GM10847 (cell line): Measurements from ENCODE around the gene MACROD2.

ENCODE experiments used
- POLR2A ChIP-seq: IDR thresholded peaks from 2 replicates; pipeline ENCODE4 v1.6.1; 2011; ENCODE audit not compliant: insufficient read length; ENCODE audit errors: extremely low read depth

The MACROD2 gene

DNA sequence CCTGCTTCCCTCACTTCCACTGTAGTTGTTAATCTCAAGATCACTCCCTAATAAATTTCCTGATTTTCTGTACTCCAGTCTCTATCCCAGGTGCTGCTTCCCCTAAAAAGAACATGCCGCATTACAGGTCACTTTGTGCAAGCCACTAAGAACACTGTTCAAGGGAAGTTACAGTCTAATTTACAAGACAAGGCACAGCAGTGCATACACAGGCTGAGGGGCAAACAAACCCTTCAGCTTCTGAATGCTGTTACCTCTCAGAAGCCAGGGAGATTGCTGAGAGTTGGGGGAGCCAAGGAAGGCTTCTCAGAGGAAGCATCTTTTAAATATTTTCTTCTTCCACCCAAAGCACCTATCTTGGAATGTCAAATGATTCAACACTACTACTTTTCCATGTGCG, 787.4 kb downstream of the MACROD2 start:
- no peak for TF ChIP-seq POLR2A

DNA sequence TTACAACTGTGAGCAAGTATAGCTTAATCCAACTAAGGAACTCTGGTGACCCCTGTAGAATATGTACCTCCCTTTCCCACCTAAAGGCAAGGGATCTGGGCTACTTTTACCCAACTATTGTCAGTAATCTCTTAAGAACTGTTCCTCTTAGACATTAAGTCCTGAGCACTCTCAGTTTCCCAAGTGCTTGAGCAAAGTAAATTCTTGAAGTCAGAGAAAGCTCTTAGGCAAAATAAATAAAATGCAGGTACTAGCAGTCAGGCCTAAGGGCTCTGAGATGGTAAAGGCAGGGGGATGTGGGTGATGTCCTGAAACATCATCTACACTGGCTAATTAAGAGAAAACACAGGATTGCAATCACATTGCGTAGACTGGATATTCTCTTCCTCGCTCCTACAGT, 788.5 kb downstream of the MACROD2 start:
- no peak for TF ChIP-seq POLR2A

DNA sequence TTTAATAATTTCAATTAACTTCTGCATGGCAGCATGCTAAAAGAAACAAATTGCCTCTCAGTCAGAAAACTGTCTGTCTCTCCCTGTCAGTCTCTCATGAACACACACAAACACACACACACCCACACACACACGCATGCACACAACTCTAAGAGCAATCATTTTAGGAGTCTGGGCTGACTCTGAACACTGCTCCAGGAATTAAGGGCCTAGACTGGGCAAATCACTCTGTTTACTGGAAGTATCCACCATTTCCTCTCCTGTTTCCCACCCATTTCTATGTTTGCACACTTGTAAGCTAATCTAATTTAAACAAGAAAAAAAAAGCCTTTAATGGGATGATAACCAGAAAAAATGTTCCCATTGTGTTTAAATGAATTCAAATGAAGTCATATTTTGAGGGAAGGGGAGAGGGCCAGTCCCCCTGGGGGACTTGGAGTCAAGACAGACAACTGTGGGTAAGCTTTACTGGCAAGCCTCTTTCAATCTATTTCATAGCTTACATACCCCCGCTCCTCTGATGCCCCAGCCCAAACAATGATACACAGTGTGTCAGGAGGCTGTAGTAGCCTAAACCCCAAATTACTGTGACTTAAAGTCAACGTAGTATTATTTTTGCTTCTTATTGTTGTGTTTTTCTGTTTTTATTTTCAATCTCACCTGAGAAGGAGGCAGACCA, 789.9 kb downstream of the MACROD2 start:
- no peak for TF ChIP-seq POLR2A

DNA sequence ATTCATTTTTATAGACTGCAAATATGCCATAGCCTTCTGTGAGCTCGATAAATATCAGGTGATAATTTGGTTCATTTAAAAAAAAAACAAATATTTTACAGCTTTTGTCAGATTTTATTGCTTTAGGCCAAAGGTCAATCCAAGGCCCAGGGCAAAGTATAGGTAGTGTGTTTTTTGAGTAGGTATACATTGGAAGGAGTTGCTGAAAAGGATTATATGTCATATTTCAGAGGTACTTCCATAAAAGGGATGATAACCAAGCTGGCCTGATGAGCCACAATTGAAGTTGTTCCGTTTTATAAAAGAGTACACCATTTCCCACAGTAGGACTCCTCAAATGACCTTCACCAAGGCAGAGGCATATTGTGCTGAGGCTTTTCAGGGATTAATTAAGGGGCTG, 794.9 kb downstream of the MACROD2 start:
- TF ChIP-seq POLR2A, result no peak

DNA sequence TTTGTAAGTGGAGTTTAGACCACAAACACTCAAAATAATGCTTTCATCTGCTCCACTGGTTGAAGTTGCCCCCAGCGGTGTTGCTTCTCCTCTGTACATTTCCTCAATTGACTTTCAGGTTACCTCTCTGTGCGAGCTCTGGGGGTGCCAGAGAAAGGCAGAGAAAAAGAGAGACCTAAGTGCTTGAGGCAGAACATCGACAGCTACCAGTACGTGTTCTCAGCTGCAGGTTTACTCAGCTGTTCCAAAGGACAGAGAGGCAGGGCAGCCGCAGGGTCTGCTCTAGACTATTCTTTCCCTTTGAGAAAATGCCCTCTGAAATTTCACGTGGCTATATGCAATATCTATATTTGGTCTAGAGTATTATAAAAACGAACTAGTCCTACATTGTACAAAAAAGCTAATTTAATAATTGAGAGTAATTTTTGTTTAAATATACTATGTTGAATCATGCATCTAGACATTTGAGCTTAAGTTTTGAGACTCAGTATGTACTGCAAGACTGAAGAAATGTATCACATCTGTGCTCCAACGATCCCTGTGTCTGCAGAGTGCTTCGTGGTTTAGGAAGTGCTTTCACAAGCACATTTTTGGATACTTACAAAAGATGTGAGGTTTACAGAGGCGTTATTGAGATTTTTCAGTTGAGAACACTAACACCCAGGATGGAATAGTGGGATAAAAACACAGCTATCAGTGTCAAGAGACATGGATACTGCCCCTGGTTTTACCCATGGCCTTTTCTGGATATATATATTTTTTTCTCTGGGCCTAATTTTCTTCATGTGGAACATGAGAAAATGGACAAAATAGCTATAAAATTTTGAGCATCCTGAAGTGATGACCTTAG, 795.7 kb downstream of the MACROD2 start:
- no peak for TF ChIP-seq POLR2A

DNA sequence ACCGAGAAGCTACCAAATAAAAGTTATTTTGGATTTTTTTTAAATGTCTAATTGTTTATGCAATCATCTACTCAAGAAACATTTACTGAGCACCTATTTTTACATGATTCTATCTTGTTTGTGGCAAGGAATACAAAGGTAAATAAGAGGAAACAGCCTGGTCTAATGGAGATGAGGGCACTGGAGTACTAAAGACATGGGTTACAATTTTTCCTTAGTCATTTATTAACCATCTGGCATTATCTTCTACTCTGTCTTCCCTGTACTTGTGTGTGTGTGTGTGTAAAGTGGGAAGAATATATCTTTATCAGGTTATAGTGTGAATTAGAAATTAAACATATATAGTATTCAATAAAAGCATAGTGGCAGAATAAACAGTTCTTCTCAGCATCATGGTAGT, 797.6 kb downstream of the MACROD2 start:
- no peak for TF ChIP-seq POLR2A

DNA sequence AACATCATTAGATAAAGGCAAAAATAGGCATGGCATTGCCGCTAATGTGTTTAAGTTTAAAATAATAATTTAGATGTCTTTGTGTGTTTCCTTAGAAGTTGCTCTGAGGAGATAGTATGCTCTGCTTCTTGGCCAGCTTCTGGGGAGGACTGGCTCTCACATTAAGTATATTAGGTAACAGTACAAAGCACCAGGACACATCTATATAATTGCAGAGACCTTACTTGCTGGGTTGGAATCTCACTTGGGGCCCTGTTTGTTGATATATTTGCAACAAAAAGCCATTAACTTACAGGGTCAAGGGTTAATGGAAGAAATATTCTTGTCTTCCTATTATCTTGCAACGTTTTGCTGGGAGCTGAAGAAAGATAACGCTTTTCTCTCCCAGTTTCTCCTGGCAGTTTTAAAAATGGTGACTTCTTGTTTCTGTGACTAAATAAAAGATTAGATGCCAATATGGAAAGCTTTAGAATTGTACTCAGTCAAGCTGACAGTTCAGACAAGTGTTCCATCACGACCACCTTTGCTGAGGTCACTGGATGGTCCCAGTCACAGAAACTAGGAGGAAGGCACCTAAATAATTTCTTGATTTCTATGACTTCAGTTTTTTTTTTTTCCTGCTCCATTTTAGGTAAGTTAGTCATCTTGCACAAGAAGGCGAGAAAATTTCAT, 804.4 kb downstream of the MACROD2 start:
- TF ChIP-seq POLR2A, result no peak

DNA sequence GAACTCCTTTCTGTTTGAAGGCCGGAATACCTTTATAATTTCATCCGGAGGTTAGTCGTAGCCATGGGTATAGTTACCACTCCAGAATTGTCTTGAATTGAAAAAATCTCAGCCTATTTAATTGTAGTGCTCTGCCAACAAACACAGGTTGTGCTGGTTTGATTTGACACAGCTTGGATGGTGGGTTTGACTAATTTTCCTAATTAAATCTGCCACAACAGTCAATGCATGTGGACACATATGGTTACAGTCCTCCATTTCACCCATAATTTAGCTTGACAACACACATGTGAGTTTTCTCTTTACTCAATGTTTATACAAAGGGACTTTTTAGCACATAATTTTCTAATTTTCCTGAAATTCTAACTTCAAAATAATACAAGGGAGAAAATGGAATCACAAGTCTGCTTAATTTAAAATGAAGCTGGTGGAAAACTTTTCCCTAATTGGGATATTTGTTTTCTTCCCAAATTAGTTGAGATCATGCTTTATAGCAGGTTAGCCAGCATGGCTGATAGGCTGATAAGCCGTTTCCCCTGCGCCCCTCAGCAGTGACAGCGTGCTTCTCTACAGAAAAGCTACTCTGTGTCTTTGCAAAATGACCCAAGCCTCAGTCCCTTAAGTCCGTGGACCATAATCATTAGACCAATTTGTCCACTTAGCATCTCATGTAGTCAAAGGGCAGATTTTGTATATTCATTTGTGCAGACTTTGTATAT, 805.5 kb downstream of the MACROD2 start:
- TF ChIP-seq POLR2A, result no peak

DNA sequence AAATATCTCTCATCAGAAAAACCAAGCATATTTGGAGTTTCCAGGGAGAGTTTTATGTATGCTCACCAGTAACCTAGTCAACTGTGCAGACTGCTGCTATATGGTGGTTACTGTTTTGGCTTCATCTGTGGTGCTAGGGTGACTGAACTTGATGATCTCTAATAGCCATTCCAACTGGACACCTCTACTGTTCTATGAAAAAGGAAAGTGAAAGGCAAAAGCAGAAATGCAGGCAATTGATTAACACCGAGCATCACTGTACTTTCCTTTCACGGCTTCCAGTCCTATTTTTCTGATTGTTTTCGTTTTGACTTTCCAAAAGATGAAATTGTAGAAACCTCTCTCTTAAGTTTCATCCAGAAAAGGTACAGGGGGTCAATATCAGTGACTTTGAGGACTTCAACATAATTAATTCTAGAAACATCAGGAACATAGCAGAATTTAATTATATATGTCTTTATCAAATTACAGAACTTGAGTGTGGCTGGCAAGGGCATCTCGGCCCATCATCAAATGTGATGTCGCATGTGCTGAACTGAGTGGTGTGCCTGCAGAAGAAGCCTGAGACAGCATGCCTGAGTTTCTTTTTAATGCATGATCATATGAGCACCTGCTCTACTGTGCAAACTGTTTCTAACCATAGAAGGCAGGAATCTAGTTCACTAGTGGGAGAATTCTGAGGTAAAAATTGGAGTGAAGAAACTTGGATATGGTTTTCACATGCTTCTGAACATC, 806.4 kb downstream of the MACROD2 start:
- no peak for TF ChIP-seq POLR2A

DNA sequence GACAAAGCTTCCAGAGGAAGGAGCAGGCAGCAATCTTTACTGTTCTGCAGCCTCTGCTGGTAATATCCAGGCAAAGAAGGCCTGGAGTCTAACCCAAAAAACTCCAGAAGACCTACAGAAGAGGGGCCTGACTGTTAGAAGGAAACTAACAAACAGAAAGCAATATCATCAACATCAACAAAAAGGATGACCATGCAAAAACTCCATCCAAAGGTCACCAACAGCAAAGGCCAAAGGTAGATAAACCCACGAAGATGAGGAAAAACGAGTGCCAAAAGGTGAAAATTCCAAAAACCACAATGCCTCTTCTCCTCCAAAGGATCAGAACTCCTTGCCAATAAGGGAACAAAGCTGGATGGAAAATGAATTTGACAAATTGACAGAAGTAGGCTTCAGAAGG, 811.9 kb downstream of the MACROD2 start:
- no peak for TF ChIP-seq POLR2A

DNA sequence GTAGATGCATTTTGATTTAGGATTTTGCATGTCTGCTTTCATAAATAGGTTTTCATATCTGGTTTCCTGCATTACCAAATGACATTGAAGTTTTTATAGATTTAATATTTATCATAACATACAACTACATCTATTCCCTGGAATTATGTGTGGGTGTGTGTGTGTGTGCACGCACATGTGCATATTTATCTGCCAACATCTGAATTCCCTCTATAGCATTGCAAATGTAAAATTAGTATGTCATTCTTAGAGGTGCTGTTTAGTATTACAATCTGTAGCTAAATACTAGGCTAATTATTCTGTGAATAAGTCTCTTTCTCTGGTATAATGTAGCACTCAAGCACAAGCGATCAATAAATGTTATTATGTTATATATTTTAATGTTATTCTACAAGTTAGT, 820.0 kb downstream of the MACROD2 start:
- TF ChIP-seq POLR2A, result no peak

DNA sequence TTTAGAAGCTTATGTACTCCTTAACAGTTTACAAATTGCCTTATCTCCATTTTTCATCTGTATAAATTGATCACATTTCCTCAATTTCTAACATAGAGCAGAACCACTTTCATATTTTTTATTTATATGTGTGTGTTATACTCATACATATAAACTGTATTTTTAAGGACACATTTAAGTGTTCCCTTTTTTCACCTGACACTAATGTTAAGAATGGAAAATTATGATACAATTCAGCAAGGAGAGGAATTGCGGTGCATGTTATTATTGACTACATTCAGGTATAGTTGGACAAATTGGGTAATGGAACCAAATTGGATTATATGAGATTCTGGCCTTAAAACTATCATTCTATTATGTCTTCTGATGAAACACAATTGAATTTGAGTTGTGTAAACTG, 821.2 kb downstream of the MACROD2 start:
- TF ChIP-seq POLR2A, result no peak

DNA sequence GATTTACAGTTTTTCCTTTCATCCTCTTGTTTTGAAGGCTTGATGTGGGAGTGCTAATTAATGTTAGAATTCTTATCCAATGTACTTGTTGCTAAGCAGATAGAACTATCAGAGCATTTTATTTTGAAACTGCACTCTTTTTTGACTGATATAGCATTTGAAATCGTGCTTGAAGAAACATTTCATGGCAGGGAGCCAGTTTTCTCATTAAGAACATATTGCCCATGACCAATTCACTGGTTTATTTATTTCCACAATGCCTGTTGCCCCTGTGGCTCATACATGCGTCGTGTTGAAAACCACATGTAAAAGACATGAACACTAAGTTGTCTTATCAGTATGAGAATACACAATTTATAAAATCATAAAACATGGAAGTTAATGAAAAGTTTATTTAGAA, 821.8 kb downstream of the MACROD2 start:
- no peak for TF ChIP-seq POLR2A

DNA sequence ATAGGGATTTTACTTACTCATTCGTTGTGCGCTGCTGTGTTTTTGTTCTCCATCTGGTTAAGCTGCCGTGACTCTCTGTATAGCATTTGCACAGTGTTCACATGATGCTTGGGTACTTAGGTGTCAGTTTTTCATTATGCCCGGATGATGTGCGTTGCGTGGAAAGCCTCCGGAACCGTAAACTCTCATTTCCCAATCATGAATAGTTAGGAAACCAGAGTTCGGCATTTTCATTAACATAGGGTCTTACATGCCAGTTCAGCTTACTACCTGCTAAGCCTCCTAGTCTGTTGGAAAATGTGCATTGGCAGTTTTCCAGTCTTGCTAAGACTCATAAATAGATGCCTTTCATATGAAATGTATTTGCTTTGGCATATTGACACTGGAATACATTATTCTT, 825.5 kb downstream of the MACROD2 start:
- TF ChIP-seq POLR2A, result no peak

DNA sequence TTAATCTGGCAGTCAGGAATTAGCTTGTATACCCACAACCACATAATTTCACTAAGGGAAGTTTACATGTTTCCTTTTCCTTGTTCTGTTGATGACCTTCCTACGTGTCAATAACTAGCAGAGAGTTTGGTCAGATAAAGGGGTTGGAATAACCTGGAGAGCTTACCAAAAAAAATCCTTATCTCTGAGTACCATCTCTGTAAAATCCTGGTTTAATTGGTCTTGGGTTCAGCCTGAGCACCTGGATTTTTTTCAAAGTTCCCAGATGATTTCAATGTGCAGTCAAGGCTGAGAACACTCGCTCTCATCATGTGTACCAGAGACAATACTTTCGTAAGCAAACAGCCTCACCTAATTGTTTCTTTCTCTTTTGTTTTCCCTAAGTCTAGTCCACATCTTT, 825.9 kb downstream of the MACROD2 start:
- no peak for TF ChIP-seq POLR2A

DNA sequence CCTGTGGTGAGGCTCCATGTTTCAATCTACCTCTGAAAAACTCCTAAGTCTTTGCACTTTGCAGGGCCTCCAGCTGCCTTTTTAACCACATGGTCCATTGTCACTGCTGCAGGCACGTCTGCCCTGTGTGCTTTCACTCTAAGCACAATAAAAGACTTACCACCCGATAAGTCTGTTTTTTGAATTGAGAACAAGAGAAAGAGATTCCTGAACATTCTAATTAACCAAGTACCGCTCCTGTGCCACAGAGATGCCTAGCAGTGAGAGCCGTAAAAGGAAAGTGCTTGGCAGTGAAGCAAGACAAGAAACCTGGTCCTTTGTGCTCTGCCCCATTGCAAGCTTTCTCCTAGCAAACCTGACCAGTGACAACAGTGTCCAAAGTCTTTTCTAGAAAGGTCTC, 829.7 kb downstream of the MACROD2 start:
- no peak for TF ChIP-seq POLR2A
